ENCODE results near the gene CD180.

Gene CD180

DNA sequence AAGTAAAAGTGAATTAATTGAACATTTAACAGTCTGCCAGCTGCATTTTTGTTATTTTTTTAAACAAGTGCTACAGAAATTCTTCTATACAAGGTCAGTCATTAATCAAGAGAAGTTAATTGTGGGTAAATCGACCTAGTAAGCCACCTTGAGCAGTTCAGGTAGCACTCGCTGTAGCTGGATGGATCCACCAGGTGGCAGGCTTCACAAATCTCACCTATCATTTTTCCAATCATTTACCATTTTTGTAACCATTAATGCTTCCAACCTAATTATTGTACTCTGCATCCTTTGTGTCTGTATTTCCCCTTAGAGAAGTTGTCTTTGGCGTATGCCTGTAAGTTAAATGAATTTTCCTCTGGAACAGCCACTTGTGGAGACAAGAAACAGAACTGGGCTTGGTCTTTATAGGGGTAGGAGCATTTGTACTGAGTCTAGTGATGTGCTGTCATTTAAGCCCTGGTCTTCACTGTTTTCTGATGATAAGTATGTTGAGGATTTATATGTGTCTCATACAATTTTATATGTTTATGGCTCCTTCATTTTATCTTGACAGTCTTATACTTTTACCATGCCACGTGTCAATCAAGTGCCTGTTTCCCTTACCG is 39.5 kb downstream of the CD180 start:
- no peak for DNase-seq

DNA sequence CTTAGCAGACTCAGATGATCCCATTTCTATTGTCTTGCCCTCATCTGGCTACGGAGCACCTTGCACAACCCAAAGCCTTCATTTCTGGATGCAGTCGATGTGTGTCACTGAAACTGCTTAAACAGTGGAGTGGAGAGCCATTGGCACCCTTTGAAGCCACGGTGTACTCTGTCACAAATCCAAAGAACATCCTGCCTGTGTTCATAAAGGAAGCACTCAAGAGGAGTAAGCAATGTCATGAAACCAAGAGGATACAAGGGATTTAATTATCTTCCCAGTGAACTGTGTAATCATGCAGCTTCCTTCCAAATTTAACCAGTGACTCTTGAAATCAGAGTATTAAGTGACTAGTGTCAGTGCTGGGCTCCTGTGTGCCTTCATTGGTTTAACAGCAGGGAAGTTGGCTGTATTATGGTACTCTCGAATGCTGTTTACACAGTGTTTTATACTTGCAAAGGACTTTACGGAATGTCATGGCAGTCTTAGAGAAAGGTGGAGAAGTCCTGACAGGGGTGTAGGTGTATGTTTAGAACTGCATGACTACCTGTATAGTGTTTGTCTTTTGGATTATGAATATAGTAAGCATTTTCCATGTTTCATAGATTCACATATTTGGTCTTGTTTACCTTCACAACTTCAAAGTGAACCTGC is 41.9 kb downstream of the CD180 start:
- DNase-seq: no peak

DNA sequence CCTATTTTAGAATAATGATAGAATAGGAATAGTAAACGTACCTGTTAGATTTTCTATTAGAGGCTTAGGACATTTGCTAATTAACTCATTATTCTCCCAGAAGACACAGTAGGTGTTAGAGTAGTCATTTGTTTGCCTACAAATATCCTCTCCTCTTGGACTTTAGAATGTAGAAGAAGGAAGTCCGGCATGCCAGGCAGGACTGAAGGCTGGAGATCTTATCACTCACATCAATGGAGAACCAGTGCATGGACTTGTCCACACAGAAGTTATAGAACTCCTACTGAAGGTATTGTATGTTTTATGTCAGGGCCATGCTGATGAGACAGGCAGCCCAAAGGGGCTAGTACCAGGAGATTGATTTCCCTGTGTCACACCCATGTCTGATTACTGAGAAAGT is 43.3 kb downstream of the CD180 start:
- no peak for DNase-seq

DNA sequence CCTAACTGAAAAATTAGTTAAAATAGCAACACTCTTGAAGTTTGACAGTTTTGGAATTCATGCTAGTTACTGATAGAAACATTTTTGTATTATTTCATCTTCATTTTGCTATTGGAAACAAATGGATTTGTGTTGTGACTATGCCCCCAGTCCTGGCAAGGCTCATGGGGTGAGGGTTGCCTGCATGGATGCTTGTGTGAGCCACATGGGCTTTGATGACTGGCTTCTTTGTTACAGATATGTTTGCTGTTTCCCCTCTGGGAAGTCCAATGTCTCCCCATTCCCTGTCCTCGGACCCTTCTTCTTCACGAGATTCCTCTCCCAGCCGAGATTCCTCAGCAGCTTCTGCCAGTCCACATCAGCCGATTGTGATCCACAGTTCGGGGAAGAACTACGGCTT is 44.2 kb downstream of the CD180 start:
- no peak for DNase-seq

DNA sequence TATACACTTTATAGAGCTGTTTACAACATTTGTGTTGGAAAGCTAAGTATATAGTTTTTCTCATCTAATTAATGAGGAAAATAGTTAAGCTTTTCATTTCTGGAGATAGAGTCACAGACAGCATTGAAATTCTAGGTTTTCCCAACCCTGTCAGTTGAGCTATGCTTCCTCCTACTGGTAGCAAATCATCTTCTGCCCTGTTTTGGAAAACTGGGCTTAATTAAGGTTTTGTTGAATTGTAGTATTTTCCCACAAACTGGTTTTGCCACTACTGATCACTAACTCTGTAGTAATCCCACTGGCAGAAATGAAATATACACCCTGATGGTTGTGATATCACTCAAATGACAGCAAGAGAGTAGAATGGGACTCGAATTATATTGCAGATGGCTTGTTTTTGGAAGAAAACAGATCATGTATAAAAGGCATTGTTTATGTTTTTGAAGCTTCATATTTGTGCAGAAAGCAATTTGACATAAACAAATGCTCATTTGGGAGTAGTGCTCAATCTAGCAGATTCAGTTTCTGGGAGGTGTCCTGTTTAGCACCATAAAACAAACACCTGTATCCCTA is 46.6 kb downstream of the CD180 start:
- no peak for DNase-seq

DNA sequence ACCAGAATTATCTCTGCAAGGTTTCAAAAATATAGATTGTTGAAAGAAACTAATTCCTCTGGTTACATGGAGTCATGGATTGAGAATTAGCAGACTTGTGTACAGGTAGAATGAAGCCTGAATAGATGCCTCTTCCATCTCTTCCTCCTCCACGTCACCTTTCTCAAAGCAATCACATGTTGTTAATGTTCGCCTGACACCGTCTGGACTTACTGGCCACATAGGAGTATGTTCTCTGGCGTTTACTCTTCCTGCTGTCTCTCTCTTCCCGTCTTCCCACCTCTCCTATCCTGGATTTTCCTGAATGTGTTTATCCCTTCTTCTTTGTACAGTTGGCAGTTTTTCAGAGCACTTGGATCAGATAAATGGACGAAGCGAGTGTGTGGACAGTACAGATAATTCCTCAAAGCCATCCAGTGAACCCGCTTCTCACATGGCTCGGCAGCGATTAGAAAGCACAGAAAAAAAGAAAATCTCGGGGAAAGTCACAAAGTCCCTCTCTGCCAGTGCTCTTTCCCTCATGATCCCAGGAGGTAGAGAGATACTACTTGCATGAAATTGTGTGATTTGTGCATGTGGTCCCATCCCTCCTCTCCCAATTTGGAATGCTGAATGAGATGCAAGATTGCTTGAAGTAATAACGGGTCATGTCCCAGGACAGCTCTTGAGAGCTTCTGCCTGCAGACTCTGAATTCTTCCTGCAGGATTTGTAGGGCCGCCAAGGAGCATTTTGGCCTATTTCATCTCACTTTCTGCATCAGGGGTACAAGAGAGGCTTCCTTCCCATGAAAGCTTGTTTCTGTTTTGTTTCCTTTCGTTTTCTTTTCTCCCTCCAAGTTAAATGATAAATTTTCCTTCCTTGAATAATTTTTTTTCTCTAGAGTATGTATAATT is 47.3 kb downstream of the CD180 start:
- DNase-seq: no peak

DNA sequence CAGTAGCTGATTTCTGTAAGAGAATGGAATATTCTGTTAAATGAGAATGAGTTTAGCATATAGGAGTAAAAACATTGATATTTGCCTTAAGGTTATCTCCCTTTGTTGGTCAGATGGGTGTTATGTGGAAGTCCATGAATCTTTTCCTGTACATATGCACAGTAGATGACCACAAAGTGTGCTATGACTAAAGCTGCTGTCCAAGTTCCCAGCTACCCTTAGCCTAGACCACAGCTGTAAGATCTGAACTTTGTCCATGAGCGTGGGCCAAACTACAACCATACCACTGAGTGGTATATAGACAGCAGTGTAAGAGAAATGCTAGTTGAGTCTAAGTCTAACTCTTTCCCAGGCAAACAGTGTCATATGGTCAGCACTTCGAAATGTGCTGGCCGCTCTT is 48.8 kb downstream of the CD180 start:
- DNase-seq: no peak

DNA sequence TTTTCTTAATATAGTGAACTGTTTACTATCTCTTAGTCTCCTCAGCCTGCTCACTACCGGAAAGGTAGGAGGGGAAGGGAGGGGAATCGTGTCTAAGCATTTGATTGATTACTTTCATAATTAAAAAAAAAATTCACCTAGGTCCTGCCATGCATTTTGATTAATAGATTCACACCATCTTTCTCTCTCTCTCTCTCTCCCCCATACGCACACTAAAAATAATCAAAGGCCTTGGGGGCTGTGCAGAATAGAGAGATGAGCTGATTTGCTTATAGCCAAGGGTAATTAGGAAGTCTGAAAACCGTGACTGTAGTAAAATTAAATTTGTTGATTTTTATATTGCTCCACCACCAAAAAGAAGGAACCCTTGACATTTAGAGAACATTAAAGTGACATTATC is 49.6 kb downstream of the CD180 start:
- no peak for DNase-seq

DNA sequence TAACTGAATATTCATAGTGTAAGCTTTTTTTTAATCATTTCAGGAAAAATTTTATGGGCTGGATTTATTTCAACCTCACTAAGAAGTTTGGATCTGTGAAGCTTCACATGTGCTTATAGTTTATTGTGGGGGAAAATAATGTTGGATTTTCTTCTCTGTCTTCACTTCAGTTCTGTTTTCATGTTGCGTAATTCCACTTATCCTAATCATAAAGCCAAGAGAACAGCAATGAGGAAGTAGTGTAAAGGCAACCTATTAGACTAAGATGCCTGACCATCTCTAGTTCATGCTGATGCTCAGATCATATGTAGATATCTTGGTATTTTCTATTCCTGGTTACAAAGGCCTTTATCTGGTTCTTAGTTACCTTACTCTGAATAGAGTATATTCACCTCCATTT is 50.0 kb downstream of the CD180 start:
- no peak for DNase-seq

DNA sequence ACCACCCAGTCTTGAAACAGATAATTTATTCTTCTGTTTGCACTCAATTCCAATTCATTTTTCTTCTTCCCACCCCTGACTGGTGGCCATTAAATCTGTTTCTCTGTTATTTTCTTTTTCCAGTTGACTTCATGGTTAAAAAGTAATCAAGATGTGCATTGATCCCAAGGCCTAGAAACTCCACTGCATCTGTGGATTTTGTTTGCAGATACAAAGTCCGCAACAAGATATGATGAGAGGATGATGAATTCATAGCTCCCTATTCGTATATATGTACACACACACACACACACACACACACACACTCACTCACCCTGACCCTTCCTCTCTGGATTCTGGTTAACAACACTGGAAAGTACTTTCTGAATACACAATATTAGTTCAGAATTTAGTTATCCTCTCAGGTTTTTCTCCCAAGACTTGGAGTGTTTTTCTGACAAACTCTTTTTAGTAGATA is 52.4 kb downstream of the CD180 start:
- DNase-seq: no peak

DNA sequence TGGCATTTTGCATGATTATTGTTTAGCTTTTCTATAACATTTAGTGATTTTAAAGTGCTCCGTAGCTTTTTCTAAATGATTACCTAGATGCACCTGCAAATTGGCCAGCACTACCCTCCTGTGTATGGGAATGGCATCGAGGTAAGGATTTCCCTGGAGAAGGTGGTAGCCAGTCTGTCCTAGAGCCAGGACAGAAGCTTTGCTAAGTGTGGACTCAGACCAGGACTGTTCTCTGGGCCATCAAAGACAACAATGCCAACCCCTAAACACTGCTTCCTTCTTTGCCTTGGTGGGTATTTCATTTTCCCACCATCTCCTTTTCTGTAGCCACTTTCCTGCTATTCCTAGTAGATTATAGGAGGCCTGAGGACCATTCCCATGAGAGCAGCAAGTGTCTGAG is 53.0 kb downstream of the CD180 start:
- DNase-seq: no peak

DNA sequence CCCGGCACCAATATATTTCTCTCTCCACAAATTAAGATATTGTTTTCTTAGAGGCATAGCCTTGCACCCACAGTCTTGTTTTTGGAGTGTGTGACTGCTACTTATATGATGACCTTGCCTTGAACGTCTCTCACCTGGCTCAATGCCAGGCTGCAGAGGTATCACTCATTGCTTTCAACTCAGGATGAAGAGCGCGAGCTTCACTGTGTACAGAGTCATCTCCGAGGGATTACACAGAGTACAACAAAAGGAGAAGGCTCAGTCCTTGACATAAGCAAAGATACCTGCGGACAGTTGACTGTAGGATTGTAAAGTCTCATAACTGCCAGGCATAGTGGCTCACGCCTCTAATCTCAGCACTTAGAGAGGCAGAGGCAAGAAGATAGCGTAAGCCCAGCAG is 53.8 kb downstream of the CD180 start:
- DNase-seq: no peak

DNA sequence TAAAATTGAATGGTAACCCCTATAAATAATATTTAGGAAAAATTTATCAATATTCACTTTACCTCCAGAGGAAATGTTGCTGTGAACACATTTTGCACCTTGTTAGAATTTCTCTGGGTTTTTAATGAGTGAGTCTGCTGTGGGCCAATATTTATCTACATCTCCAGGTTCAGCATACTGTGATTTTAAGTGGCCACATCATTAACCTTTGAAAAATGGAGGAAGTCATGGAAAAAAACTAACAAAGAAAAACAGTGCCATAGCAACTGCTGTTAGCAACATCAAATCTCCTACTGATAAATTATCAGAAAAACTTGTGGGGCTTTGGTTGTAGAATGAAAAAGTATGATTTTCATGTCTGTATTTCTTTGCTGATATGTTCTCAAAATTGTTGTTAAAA is 55.0 kb downstream of the CD180 start:
- no peak for DNase-seq

DNA sequence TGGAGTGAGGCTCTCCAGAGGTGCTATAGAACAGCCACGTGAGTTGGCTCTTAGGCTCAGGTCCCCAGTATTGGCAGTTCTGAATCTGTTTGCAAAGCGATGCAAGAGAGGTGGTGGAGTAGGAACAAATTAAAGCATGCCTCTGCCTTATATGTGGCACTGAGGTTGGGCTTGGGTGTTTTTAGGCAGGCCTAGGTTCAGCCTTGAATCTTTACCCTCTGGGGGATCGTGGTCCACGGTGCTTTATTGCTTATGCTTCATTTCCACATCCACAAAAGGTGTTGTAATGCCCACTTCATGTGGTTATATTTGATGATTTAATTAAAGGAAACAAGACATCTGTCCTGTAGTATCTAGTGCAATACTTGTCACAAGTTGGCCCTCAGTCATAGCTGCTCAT is 56.2 kb downstream of the CD180 start:
- DNase-seq: no peak

DNA sequence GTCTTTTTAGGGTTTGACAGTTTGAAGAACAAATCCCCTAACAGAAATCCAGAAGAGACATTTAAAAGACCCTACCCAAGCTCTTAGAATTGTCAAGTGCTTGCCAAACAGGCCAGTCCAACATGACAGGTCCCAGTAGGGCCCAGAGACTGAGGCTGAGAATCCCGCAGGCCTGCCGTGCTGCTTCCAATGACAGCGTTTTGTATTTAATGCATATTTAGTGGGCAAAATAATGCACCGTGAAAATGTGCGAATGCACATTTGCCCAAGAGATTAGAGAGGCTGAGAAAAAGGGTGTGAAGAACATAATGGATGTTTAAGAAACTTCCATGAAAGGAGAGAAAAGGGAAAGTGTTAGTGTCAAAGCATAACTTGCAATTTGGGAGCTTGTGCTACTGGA is 57.6 kb downstream of the CD180 start:
- no peak for DNase-seq

DNA sequence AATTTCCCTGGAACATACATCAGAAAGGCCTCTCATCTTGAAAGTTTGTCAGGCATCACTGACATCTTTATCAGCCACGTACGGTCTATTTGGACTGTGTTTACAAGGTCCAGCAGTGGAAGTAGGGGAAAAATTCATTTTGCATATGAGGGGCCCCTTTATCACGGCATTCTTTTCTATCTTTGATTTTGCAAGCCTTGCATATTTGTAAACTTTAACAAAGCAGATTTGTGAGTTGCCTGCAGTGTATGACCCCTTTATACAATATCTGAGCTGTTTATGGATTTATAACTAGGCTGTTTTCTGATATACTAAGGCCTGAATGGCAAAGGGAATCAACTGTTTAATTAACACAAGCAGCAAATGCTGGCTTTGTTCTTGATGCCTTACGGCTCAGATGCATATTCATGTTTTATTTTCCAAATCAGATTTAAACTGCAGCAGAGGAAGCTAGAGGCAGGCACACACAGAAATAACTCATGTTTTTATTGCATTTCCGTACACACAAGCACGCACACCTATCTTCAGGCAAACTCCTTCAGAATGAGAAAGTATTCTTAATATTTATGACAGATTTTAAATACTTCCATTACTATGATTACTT is 61.1 kb downstream of the CD180 start:
- DNase-seq: no peak

DNA sequence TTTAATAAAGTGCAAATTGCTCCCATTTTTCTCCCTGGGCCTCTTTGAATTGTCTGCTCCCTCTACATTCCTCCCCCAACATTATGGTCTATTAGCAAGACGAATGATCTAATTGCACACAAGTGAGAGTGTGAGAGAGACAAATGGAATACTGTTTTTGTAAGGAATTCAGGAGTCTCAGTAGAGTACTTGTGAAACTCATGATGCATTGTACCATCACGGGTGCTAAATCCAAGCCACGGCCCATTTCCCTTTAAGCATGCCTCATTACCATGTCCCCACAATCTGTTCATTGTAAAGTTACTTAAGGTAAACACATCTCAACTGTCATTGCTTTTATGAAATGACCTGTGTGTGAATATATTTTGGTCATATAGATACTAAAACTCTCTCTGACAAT is 62.8 kb downstream of the CD180 start:
- DNase-seq: no peak

DNA sequence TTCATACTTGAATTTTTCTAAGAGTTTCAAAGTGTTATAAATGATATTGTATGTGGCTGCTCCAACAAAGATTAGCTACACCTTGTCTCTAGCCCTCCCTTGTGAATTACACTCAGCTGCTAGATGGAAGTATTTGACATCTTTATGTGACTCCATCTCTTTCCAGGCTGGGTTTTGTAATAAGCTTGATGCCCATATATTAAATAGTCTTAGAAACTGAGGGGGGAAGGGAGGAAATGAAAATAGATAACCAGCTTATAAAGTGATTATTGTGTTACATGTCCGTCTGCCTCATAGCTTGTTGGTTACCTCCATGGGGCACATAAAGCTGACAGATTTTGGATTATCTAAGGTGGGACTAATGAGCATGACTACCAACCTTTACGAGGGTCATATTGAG is 63.4 kb downstream of the CD180 start:
- no peak for DNase-seq

DNA sequence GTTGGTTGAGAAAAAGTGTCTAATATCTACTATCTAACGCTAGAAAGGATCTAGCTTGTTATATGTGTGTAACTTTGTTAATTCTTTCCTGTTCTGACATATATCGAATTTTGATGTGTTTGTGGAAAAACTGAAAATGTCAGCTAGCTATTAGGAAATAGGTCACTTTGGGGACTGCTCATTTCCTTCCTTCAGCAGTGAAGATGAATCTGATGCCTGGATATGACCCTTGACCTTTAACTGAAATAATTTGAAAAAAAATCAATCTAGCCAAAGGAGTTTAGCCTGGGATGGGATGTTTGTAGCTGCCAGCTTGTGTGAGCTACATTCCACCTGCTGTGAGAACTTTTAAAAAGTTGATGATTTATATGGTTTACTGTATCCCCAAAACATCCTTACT is 66.8 kb downstream of the CD180 start:
- no peak for DNase-seq

All from activated CD8-positive, alpha-beta memory T cell treated with anti-CD3 and anti-CD28 coated beads, Interleukin-2, amount 50 U/mL, for 48 hours (primary cell).